RWPE1 (cell line): ENCODE results near the gene PNPLA3.

Source experiments
- CTCF ChIA-PET: fragments of 350-600 bp; sonication (Branson Sonifier 250); formaldehyde crosslinking; extraction: SDS; loops from one replicate; lab custom pipeline; 2021; lab: Yijun Ruan, JAX
- POLR2A ChIA-PET: fragments of 400-600 bp; formaldehyde crosslinking; extraction: SDS; loops from one replicate; lab custom pipeline; 2020; ENCODE audit warnings: antibody characterized with exemption; ENCODE audit not compliant: low non-redundant PET; lab: Yijun Ruan, JAX
- DNase-seq: peaks from one replicate; pipeline ENCODE4 v3.0.0; 2012; ENCODE audit warnings: low spot score
- H3K27ac ChIP-seq: fragments of 450-650 bp; 2 replicates; pipeline ENCODE4 v1.5.1; 2017
- TF ChIP-seq, protein P1 (sequence below): fragments of 450-650 bp; conservative IDR thresholded peaks from 2 replicates; pipeline ENCODE4 v1.5.1; 2017; ENCODE audit warnings: low read depth, mild to moderate bottlenecking

The PNPLA3 gene

DNA sequence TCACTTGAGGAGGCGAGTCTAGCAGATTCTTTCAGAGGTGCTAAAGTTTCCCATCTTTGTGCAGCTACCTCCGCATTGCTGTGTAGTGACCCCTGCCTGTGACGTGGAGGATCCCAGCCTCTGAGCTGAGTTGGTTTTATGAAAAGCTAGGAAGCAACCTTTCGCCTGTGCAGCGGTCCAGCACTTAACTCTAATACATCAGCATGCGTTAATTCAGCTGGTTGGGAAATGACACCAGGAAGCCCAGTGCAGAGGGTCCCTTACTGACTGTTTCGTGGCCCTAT is 22.7 kb downstream of the PNPLA3 start:
- no peak overlapping the region for H3K27ac ChIP-seq
- TF ChIP-seq, protein P1, sequence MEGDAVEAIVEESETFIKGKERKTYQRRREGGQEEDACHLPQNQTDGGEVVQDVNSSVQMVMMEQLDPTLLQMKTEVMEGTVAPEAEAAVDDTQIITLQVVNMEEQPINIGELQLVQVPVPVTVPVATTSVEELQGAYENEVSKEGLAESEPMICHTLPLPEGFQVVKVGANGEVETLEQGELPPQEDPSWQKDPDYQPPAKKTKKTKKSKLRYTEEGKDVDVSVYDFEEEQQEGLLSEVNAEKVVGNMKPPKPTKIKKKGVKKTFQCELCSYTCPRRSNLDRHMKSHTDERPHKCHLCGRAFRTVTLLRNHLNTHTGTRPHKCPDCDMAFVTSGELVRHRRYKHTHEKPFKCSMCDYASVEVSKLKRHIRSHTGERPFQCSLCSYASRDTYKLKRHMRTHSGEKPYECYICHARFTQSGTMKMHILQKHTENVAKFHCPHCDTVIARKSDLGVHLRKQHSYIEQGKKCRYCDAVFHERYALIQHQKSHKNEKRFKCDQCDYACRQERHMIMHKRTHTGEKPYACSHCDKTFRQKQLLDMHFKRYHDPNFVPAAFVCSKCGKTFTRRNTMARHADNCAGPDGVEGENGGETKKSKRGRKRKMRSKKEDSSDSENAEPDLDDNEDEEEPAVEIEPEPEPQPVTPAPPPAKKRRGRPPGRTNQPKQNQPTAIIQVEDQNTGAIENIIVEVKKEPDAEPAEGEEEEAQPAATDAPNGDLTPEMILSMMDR = no peak
- CTCF ChIA-PET = interaction anchor here (0.7 to 1.5 kb wide), 3 partner anchors 25 to 64 kb away, joined by 4 to 6 read pairs (median 5); no protein-coding TSS in a partner anchor
- DNase-seq = no peak
- POLR2A ChIA-PET = no interaction called here

DNA sequence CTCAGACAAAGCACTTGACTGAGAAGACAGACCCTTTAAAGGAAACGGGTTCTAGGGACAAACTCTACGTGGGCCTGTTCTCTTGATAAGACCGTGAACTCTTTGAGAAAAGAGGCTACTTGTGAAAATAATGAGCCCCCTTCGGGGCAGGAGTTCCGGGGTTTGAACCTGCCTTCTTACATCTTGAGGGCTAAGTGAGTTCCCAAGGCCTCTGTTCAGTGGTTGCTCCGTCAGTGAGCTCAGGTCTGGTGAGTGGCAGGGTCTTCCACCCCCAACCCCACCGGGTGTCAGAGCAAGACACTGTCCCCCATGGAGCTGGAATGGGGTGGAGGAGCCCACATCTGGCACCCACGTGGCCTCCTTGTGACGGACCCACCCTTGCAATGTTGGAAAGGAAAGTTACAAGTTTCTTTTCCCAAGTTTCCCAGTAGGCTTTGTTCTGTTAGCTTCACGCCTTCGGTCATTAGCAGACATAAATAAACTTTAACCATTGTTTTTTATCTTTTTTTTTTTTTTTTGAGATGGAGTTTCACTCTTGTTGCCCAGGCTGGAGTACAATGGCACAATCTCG is 25.3 kb downstream of the PNPLA3 start:
- DNase-seq = no peak
- CTCF ChIA-PET = no interaction called here
- TF ChIP-seq, protein P1 = no peak
- no peak overlapping the region for H3K27ac ChIP-seq
- POLR2A ChIA-PET = no interaction called here

DNA sequence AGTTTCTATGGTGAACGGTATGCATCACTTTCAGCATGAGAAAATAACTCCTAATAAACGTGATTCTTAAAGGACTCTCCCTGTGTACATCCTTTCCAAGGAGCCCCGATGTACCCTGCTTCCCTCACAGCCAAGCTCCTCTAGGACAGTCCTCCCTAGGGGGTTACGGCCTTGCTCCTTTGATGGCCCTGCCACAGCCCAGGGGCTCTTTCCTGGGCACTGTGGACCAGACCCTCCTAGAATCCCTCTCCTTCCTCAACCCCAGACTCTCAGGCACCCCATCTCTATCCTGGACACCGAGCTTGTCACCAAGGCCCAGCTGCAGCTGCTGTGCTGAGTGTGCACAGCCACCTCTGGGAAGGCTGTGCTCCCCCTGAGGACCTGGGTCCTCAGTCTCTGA is 27.8 kb downstream of the PNPLA3 start:
- DNase-seq = no peak
- TF ChIP-seq, protein P1 = no peak
- ChIA-PET CTCF (no interaction called here), POLR2A (no interaction called here)
- no peak overlapping the region for H3K27ac ChIP-seq

DNA sequence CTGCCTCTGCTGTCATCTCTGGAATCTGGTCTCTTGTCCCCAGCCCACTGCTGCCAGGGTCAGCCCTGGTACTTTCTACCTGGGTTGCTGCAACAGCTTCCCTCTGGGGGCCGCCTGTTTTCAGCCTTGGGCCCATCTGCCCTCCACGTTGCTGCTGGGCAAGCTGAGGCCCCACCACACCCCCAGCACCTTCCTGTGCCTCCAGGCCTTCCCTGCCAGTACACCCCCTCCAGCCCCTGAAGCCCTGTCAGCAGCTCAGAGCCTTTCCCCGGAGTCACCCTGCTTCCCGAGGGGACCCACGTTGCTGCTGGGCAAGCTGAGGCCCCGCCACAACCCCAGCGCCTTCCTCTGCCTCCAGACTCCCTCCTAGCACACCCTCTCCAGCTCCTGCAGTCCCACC is 28.4 kb downstream of the PNPLA3 start:
- no peak for DNase-seq
- H3K27ac ChIP-seq = no peak overlapping the region
- ChIA-PET POLR2A (no interaction called here), CTCF (no interaction called here)
- TF ChIP-seq, protein P1 = no peak

DNA sequence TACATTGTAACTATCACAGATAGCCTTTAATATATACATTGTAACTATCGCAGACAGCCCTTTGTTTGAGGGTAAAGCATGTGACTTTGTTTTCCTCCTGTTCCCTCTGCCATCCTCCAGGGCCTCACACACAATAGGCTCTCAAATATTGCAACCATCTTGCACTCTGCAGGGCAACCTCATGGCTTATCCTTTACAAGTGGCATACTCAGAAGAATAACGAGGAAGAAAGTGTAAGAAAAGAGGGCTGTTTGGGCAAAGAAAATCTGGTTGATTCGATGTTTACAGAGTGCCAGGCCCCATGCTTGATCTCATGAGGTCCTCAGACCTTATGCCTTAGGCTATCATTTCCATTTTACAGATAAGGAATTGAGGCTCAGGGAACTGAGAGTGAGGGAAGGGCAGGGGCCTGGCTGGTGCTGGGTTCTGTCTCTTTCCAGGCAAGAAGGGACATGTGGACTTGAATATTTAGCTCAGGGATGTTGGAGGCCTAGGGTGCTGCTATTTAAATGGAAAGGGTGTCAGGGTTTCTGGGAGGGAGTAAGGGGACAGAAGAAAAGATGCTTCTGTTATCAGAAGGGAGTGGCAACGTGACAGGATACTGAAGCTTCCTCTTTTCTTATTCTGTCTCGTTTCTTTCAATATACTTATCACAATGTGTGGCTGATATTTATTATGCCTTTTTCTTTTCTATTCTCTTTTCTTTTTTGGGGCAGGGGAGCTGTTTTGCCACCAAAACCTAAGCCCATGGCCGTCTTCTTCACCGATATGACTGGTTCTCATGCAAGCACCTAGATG is 30.6 kb downstream of the PNPLA3 start:
- TF ChIP-seq, protein P1 = no peak
- no peak for DNase-seq
- peak overlapping the region; percentile 91 for H3K27ac ChIP-seq
- ChIA-PET POLR2A (no interaction called here), CTCF (no interaction called here)

DNA sequence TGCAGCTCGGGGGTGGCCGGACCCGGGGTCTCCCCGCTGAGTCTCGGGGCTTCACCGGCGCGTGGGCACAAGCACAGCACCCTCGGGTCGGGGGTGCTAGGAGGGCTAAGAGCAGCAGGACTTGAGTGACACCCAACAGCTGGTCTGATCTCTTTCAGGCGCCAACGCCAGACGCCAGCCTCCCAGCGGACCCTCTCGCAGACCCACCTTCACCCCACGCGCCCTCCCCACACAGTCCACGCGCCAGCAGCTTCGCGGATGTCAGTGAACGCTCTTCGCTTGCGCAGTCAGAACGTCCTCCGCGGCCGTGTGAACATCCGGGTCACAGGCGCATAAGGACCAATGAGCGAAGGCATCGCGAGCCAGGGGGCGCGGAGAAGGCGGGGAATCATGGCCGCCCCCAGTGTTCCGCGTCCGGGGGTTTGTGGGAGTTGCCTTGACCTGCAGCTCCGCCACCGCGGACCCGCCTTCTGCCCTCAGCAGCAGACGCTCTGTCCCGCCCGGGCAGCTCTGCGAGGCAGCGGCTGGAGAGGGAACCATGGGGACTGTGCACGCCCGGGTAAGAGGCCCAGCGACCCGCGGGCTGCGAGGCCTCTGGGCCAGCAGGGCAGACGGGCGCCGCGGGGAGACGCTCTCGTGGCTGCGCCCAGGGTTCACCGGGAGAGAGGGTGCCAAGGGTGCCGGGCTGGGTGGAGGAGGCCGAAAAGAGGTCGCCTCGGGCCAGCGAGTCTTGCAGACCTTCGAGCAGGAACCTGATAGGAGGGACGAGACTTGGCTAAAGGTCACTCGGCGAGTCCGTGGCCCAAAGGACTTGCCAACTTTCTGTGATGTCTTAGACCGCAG is 31.7 kb downstream of the PNPLA3 start, which contains the start of gene SAMM50:
Gene SAMM50, plus strand, starts transcription at position 403 of the 843 bp plus-strand sequence. Its CDS starts 136 bp downstream, at position 539.
- DNase-seq = peak; percentile 84
- TF ChIP-seq, protein P1 = peak; percentile 24; the same call in 1 of the 2 replicates
- CTCF ChIA-PET = interaction anchor here (0.6 kb wide), 1 partner anchor 408 kb away, joined by 4 read pairs; no protein-coding TSS in a partner anchor
- POLR2A ChIA-PET = no interaction called here
- peak within 1 kb of the TSS; percentile 91 for H3K27ac ChIP-seq
